ENCODE data around the gene EEFSEC.

EEFSEC gene

DNA sequence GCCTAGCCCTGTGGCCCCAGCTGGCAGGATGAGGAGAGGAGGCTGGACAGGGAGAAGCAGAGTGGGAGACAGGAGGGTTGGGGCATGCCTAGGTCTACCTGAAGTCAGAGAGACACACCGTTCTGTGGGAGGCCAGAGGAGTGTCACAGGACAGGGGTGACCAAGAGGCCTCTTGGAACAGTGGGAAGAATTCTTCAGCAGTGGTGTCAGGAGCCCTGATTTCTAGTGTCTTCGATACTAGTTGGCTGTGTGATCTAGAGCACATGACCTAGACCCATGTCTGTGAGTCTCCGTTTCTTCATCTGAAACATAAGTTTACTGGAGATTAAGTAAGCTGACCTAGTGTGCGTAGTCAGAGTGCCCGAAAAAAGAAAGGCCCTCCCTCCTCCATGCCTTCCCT lies 92.2 kb downstream of the EEFSEC start:
- DNase-seq = no peak

- DNase-seq = no peak
These were observed 94.6 kb downstream of the EEFSEC start for GRCh38 chr3:128247666-128248409.

DNA sequence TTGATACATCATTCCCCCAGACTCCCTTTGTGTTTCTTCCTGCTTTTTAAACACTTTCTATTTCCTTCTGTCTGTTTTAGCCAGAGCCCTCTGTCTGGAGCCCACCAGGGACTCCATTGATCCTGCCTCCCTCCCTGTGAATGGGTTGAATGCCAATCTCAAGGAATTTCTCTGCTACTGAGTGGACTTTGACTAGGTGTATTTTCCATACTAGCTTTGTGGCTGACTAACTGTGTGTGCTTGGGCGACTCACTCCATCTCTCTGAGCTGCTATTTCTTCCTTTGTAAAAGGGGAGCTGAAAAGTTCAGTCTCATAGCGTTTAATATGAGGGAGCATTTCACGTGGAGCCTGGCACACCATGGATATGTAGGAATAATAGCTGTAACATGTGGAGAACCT lies 98.8 kb downstream of the EEFSEC start:
- DNase-seq = no peak

GRCh38 chr3:128253150-128253549 lies 99.9 kb downstream of the EEFSEC start:
- no peak for DNase-seq

GRCh38 chr3:128254066-128254590 lies 100.8 kb downstream of the EEFSEC start:
- DNase-seq = no peak

- no peak for DNase-seq
These were observed 101.7 kb downstream of the EEFSEC start for GRCh38 chr3:128254967-128255366.

DNA sequence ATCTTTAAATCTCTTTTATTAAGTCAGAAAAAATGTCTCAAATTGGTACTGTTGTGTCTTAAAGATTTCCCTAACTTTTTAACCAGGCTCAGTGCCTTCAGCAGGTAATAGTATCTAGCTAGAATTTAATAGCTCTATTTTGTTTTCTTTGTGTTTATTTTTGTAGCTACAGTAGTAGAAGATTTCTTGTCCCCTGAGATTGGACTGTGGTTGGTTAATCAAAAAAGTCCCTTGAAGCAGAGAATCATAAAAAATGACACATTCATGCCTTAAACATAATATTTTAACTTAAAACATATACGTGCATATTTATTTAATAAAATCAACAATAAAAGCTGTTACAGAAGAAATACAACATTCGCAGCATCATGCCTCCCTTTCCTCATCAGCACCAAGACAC lies 102.8 kb downstream of the EEFSEC start:
- no peak for DNase-seq

GRCh38 chr3:128257632-128258031 lies 104.4 kb downstream of the EEFSEC start:
- no peak for DNase-seq

DNA sequence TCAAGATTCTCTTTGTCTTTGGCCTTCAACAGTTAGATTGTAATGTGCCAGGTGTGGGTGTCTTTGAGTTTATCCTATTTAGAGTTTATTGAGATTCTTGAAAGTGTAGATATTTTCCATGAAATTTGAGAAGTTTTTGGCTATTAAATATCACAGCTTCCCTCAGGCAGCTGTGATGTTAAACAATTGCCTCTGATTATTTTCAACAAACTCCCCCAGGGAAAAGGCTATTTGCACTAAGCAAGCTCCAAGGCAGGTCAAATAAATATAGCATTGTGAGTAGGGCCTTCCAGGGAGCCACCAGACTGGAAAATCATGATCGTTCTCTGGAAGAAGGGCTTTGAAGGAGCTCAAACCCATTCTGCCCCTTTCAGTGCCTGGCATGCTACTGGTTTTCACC lies 107.0 kb downstream of the EEFSEC start:
- DNase-seq = no peak

DNA sequence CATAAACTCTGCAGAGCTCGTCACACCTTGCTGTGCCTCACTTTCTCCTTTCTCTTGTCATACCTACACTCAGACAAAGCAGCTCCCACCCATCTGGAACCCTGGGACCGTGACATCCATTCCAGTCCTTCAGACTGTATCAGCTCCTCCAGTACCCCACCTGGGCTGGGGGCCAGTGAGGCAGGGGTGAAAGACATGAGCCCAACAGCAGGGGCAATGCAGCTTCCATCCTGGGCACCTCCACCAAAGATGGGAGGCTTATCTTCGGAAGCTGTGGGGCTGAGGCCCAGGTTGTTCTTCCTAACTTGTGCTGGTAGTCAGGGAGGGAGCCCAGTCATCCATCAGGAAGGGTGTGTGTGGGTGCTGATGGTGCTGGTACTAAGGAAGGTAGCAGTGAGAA lies 109.2 kb downstream of the EEFSEC start:
- DNase-seq = no peak

DNA sequence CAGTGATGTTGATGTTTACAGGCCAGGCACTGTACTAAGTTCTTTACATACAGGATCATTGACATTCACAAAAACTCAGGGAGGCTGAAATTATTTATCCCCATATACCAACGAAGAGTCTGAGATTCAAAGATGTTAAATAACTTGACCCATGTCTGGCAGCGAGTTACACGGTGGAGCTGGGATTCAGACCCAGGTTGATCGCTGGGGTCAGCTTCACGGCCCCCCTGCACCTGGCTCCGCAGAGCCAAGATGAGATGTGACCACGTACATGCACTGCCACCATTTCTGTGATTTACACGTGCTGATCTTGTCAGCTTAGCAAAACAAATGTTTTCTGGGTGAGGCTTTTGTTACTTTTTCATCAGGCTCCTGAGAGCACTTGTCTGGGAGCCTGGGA lies 109.8 kb downstream of the EEFSEC start:
- no peak for DNase-seq

DNA sequence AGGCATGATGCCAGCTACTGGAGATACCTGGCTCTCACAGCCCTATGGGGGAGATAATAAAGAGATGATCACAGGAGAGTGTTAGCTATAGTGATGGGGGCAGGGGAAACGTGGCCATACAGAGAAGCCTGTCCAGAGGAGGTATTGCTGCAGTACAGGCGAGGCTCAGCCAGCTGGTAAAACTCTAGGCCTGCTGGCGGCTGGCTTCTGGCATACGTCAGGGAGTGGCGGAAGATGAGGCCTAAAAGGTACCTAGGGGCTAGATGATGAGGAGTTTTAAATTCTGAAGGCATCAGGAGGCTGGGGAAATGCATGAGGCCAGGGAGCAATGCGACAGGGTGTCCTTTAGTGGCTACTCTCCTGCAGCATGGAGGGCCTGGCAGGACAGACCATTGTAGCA lies 110.7 kb downstream of the EEFSEC start:
- DNase-seq = no peak

DNA sequence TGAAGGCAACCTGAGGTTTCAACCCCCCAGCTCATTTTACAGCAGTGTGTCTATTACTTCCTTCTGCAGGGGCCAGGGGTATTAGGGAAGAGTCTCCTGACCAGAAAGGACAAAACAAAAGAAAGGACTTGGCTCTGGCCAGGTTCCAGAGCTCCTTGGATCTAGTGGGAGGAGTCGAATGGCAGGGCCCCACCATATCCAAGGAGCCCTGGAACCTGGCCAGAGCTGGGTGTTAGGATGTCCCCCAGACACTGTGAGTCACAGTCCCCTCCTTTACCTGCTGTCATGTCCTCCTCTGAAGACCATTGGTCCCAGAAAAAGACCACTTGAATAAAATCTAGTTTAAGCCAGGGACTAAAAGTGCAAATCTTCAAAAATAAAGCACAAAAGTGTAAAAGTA lies 113.2 kb downstream of the EEFSEC start:
- no peak for DNase-seq

DNA sequence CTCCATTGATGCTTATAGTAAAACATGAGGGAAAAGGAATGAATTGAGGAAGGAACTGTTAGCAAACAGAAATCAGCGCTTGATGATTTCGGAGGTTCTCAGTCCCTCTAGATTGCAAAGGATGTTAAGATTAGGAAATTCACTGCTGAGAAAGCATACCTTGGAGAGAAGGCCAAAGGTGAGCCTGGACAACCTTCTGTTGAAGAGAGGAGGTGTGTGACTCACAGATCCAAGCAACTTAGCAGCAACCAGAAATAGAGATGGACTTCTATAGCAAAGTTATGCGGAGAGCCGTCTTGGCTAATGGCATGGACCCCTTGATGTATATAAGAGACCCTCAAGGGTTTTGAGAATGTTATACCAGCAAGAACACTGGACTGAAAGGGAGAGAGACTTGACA lies 114.3 kb downstream of the EEFSEC start:
- DNase-seq = no peak

DNA sequence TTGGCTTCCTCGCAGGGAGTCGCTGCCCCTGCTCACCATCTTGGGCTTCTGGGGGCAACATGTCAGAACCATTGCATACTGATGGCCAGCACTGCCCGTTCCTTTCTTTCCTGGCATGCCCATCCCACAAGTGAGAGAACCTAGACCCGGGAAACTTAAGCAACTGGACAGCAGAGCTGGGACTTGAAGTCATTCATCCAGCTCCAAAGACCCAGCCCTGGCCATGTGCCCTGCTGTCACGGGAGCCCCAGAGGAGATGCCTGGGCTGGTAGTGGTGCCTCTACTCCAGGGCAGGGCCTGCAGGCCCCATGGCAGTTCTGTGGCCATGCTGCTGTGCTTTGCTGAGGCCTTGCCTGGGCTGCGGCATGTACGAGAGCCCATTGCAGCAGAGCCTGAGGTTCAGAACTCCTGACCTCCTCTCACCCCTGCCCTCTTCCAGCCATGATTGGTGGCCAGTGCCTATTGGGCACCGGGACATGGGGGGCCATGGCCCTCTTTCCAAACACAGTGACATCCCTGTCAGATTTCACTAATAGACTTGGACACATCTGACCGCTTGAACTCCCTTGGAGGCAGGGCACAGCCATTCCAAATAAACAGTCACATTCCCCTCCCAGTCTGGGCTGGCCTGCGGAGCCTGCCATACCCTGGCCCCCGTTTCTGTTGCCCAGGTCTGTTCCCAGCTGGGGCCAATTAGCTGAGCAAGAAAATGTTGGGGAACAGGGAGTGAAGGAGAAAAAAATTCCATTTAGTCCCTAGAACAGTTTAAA lies 115.9 kb downstream of the EEFSEC start:
- DNase-seq = no peak

- no peak for DNase-seq
These were observed 116.5 kb downstream of the EEFSEC start for GRCh38 chr3:128269796-128270195.

GRCh38 chr3:128270559-128271492 lies 117.5 kb downstream of the EEFSEC start:
- DNase-seq = no peak

GRCh38 chr3:128271536-128272332 lies 118.5 kb downstream of the EEFSEC start:
- no peak for DNase-seq

DNA sequence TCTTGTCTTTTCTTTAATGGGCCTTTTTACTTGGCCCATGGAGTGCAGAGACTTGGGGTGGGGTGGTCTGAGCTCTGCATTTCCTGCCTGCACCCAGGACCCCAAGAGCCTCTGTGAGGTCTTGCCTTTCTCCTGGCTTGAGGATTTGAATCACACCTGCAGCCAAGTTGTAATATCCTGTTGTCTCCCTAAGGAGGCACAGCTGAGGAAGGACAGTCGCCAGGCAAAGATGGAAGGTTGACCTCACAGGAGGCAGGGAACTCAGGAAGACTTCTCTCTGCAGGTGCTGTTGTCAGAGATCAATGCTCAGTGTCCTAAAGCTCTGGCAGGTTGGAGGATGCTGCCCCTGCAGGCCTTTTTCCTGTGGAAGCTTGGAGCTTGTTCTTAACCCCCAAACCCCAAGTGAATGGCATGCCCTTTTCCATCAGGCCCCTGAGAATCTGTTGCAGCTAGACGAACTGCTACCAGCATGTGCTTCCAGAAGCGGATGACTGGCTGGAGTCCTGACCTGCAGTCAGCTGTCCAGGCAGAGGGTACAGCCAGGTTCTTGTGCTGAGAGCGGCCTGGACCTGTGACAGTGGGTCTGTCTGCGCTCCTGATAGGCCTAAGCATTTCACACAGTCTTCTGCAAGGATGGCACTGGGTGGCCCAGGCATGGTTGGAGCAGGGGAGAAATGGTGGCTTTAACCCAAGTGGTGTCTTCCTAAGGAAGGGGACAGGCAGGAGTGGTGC lies 120.0 kb downstream of the EEFSEC start:
- no peak for DNase-seq

DNA sequence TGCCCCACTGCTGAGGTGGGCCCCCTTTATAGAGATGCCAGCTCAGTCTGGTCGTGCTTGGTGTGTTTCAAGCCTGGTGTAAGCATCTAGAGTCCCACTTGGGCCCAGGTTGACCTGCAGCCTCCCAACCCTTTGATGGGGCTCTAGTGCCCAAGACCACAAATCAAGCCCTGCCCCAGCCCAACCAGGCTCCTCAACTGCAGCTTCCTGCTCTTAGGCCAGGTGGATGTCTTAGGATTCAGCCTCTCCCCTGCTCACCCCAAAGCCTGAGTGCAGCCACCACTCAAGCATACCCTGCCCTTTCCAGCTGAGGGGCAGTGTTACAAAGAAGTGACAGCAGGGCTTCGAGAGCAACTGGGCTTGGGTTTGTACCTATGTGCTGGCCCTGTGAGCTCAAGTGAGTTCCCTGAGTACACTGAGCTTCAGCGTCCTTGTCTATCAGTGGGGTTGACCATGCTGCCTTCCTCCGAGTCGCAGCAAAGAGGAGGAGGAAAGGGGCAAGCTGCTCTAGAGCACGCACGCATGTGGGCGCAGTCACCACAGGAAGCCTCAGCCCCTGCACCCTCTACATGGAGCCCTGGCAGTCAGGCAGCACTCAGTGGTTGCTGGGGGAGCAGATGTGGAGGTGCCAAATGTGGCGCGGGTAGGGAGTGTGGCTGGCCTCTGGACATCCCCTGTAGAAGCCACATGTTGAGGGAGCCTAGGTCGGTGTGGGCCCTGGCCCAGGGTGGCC lies 120.7 kb downstream of the EEFSEC start:
- DNase-seq = no peak

DNA sequence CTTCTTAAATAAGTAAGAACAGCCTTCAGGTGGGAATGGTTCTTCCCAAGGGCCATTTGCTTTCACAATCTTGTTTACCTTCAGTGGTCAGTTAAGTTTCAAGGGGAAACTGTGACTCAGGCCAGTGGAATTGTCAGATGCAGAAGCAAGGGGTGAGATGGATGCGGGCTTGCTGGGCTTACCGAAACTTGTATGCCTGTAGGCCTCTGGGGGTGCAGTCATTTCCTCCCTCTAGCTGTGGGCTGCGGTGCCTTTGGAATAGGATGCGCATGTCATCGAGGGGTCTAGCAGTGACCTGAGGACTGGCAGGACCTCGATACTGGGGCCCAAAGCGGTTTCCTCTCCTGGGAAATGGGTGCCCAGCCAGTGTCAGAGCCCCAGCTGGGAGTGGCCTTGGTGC lies 121.6 kb downstream of the EEFSEC start:
- no peak for DNase-seq

Measured in NCI-H1436 treated with DMSO at 0.1 percent for 48 hours (cell line).